ENCODE results near the gene CIDEC. TPM values are rescaled to one million over a fixed set of nuclear protein-coding genes. Genes with fewer than 3 reads are reported as not detected.
A peak's percentile ranks its signal among the peaks of the same experiment; 100 is the strongest.

Gene CIDEC
- total RNA-seq, 3 donors from 2014 or later = 92.3 to 1,697 (median 153) TPM

GRCh38 chr3:9893739-9894138 is 13.7 kb upstream of the CIDEC start:
- H3K9me3 ChIP-seq = no peaks in the 10 kb centered on the region
- no peak for TF ChIP-seq POLR2A (IDR thresholded peaks at IDR 0.05)
- TF ChIP-seq CTCF (IDR thresholded peaks at IDR 0.05) = no peak
- TF ChIP-seq POLR2AphosphoS5 (IDR thresholded peaks at IDR 0.05) = no peak
- peaks cover 5% of the 10 kb centered on the region for H3K36me3 ChIP-seq
- peak overlapping the region; percentile 10 to 17 for H3K27ac ChIP-seq
- H3K4me1 ChIP-seq = peaks cover 0 to 6% of the 10 kb centered on the region in 2 donors
- no peak for DNase-seq (ENCODE audit: low spot score in 2 of 2)
- intact Hi-C loops (cut with DNase I; ENCODE audit: low total_unique reads) = no loop called here
- H3K27me3 ChIP-seq = no peaks in the 10 kb centered on the region
- no peak overlapping the region for H3K4me3 ChIP-seq

GRCh38 chr3:9891072-9891622 is 11.1 kb upstream of the CIDEC start:
- intact Hi-C loops (cut with DNase I; ENCODE audit: low total_unique reads) = no loop called here

GRCh38 chr3:9890249-9891071 is 10.4 kb upstream of the CIDEC start, which contains the start of gene JAGN1:
TSS of gene JAGN1 (plus strand) at chr3:9890610. CDS start at chr3:9890723, 113 bp downstream.
- H3K27ac ChIP-seq = peak within 1 kb of the TSS; percentile 99 to 100
- DNase-seq (ENCODE audit: low spot score in 2 of 2) = peak; percentile 84 to 90
- H3K36me3 ChIP-seq = peaks cover 5% of the 10 kb centered on the region
- TF ChIP-seq POLR2AphosphoS5 (IDR thresholded peaks at IDR 0.05) (peak; percentile 82 to 95 (median 88)), POLR2A (IDR thresholded peaks at IDR 0.05) (peak; percentile 86), CTCF (IDR thresholded peaks at IDR 0.05) (no peak)
- no peaks in the 10 kb centered on the region for H3K27me3 ChIP-seq
- no peaks in the 10 kb centered on the region for H3K4me1 ChIP-seq
- peak within 1 kb of the TSS; percentile 78 to 100 (median 97) for H3K4me3 ChIP-seq
- intact Hi-C loops (cut with DNase I; ENCODE audit: low total_unique reads) = no loop called here
- no peaks in the 10 kb centered on the region for H3K9me3 ChIP-seq

More at GRCh38 chr3:9891072-9891622, 11.1 kb upstream of the CIDEC start:
- no peak for TF ChIP-seq CTCF (IDR thresholded peaks at IDR 0.05)
- TF ChIP-seq POLR2AphosphoS5 (IDR thresholded peaks at IDR 0.05) = no peak
- no peak for TF ChIP-seq POLR2A (IDR thresholded peaks at IDR 0.05)
- Histone ChIP-seq H3K4me3 (peak overlapping the region; percentile 78 to 100 (median 97)), H3K27me3 (no peaks in the 10 kb centered on the region), H3K27ac (peak overlapping the region; percentile 99 to 100), H3K9me3 (no peaks in the 10 kb centered on the region), H3K36me3 (peaks cover 5% of the 10 kb centered on the region), H3K4me1 (no peaks in the 10 kb centered on the region)
- DNase-seq (ENCODE audit: low spot score in 2 of 2) = no peak

- no peaks in the 10 kb centered on the region for H3K27me3 ChIP-seq
- no peak overlapping the region for H3K4me3 ChIP-seq
- H3K4me1 ChIP-seq = no peaks in the 10 kb centered on the region
- no peaks in the 10 kb centered on the region for H3K9me3 ChIP-seq
- TF ChIP-seq POLR2AphosphoS5 (IDR thresholded peaks at IDR 0.05) = no peak
- no peak for TF ChIP-seq POLR2A (IDR thresholded peaks at IDR 0.05)
- no peak overlapping the region for H3K27ac ChIP-seq
- H3K36me3 ChIP-seq = peaks cover 5% of the 10 kb centered on the region
- no peak for DNase-seq (ENCODE audit: low spot score in 2 of 2)
- intact Hi-C loops (cut with DNase I; ENCODE audit: low total_unique reads) = no loop called here
Observed at GRCh38 chr3:9889405-9889804, 9.4 kb upstream of the CIDEC start.

GRCh38 chr3:9888540-9888939 is 8.5 kb upstream of the CIDEC start:
- H3K9me3 ChIP-seq = no peaks in the 10 kb centered on the region
- no peak overlapping the region for H3K4me3 ChIP-seq
- H3K36me3 ChIP-seq = peaks cover 3% of the 10 kb centered on the region
- no peaks in the 10 kb centered on the region for H3K27me3 ChIP-seq
- intact Hi-C loops (cut with DNase I; ENCODE audit: low total_unique reads) = no loop called here
- H3K4me1 ChIP-seq = no peaks in the 10 kb centered on the region
- H3K27ac ChIP-seq = no peak overlapping the region
- no peak for DNase-seq (ENCODE audit: low spot score in 2 of 2)
- TF ChIP-seq CTCF (IDR thresholded peaks at IDR 0.05) (no peak), POLR2AphosphoS5 (IDR thresholded peaks at IDR 0.05) (no peak), POLR2A (IDR thresholded peaks at IDR 0.05) (no peak)

Measured in breast epithelium (tissue), 4 donors.